ENCODE results near the gene SPEF1. TPM values are rescaled to one million over a fixed set of nuclear protein-coding genes. Genes with fewer than 3 reads are reported as not detected.

SPEF1 gene
- total RNA-seq, 1 experiment from 2014 or later = 0.24 TPM

DNA sequence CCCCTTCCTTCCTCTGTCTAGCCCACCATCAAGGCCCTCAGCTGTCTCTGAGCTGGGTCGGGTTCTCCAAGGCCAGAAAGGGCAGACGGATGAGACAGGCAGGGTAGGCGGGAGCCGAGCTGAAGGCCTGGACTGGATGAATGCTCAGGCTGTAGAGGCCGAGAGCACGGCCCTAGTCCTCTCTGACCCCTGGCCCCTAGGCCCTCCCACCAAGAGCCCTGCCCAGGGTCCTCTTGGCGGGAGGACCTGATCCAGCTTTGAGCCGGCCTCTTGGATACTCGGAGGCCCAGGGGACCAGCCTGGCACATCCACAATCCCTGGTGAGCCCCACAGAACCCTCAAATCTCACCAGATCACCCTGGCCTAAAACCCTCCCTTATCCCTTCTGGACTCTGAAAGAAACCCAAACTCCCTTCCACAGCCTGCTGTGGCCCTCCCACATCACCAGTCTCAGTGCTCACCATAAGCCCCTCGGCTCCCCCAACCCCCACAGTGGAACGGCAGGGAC is 21.9 kb downstream of the SPEF1 start:
- Histone ChIP-seq H2BK120ac (ENCODE audit: low read depth, low read length, poor library complexity, severe bottlenecking) (no peak overlapping the region), H3K4ac (ENCODE audit: low read depth, low read length) (no peak overlapping the region), H4K5ac (ENCODE audit: insufficient read length, low read depth, low read length) (no peak overlapping the region), H3K27ac (ENCODE audit: insufficient read length, low read depth, low read length) (no peak overlapping the region), H2AK5ac (ENCODE audit: insufficient read length, low read length) (no peak overlapping the region), H3K4me1 (ENCODE audit: insufficient read depth, low read length) (no peaks in the 10 kb centered on the region), H3K79me1 (ENCODE audit: insufficient read depth, low read depth, low read length, poor library complexity, severe bottlenecking) (peaks cover 3% of the 10 kb centered on the region), H2AFZ (ENCODE audit: low read length) (no peak overlapping the region), H4K8ac (replicated peaks; ENCODE audit: insufficient read length, low read depth, low read length) (no peak overlapping the region), H2BK20ac (ENCODE audit: low read depth, low read length, poor library complexity, severe bottlenecking) (no peak overlapping the region), H3K79me2 (ENCODE audit: insufficient read depth, low read length) (no peaks in the 10 kb centered on the region), H3K23me2 (ENCODE audit: insufficient read length, low read depth, low read length, poor library complexity, severe bottlenecking) (peaks cover 2% of the 10 kb centered on the region), H3T11ph (ENCODE audit: low read length) (no peak overlapping the region), H3K9me3 (ENCODE audit: control insufficient read depth, low read depth, low read length) (no peaks in the 10 kb centered on the region), H2BK5ac (ENCODE audit: insufficient read length, low read length) (no peak overlapping the region), H3K9ac (ENCODE audit: extremely low read depth, insufficient read length, low read length) (no peak overlapping the region), H3K14ac (ENCODE audit: insufficient read depth, low read length) (no peak overlapping the region), H4K91ac (ENCODE audit: insufficient read length, low read depth, low read length) (no peak overlapping the region), H3K4me2 (ENCODE audit: insufficient read depth, insufficient read length, low read length) (no peak overlapping the region), H3K27me3 (ENCODE audit: insufficient read depth, low read length) (no peaks in the 10 kb centered on the region), H4K20me1 (ENCODE audit: control insufficient read depth, insufficient read depth, insufficient read length) (no peaks in the 10 kb centered on the region), H2BK15ac (ENCODE audit: low read depth, low read length) (no peak overlapping the region), H3K18ac (ENCODE audit: insufficient read length, low read depth, low read length) (no peak overlapping the region), H3K23ac (ENCODE audit: insufficient read length, low read depth, low read length) (no peak overlapping the region), H3K56ac (ENCODE audit: insufficient read length, low read depth, low read length) (no peak overlapping the region), H2BK12ac (ENCODE audit: insufficient read length, low read depth, low read length) (no peak overlapping the region)
- no CpG with 5 or more reads among the region's 11 CpGs for WGBS (ENCODE audit: extremely low coverage, insufficient read length, low lambda C conversion rate)
- TF ChIP-seq, protein P1, sequence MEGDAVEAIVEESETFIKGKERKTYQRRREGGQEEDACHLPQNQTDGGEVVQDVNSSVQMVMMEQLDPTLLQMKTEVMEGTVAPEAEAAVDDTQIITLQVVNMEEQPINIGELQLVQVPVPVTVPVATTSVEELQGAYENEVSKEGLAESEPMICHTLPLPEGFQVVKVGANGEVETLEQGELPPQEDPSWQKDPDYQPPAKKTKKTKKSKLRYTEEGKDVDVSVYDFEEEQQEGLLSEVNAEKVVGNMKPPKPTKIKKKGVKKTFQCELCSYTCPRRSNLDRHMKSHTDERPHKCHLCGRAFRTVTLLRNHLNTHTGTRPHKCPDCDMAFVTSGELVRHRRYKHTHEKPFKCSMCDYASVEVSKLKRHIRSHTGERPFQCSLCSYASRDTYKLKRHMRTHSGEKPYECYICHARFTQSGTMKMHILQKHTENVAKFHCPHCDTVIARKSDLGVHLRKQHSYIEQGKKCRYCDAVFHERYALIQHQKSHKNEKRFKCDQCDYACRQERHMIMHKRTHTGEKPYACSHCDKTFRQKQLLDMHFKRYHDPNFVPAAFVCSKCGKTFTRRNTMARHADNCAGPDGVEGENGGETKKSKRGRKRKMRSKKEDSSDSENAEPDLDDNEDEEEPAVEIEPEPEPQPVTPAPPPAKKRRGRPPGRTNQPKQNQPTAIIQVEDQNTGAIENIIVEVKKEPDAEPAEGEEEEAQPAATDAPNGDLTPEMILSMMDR (conservative IDR thresholded peaks at IDR 0.05) = no peak
- Mint-ChIP-seq H3K27me3 (ENCODE audit: low read depth) (no peaks in the 10 kb centered on the region), H3K36me3 (ENCODE audit: insufficient read depth in 1 of 3, low read depth in 3 of 3) (peaks cover 20 to 35% (median 29%) of the 10 kb centered on the region in 3 experiments; a peak in 6 of 7 replicates), H3K4me1 (peaks cover 0 to 6% of the 10 kb centered on the region in 2 experiments; a peak in 3 of 4 replicates), H3K9me3 (no peaks in the 10 kb centered on the region), H3K4me3 (peak overlapping the region in 1 of 2 experiments; percentile 13; a peak in 1 of 5 replicates), H3K27ac (peak overlapping the region in 2 of 3 experiments; percentile 2 to 32; a peak in 3 of 7 replicates)
- DNase-seq = no peak

Measured in H9 (cell line).